GM23248 (cell line): ENCODE measurements around the gene DDX18. TPM values are rescaled to one million over a fixed set of nuclear protein-coding genes. Genes with fewer than 3 reads are reported as not detected.

Source experiments
- DNase-seq: peaks from one replicate; pipeline ENCODE4 v3.0.0-alpha.2; 2015
- H2AFZ ChIP-seq: fragments of 200-600 bp; sonication (generic); 2 replicates; pipeline ENCODE4 v1.6.1; 2016; ENCODE audit warnings: antibody characterized with exemption
- H3F3A ChIP-seq: fragments of 200-600 bp; sonication (generic); 2 replicates; pipeline ENCODE4 v1.6.1; 2016; ENCODE audit warnings: mild to moderate bottlenecking, antibody characterized with exemption, mixed run types; ENCODE audit not compliant: insufficient read depth
- H3K27ac ChIP-seq: fragments of 200-600 bp; sonication (generic); 2 replicates; pipeline ENCODE4 v1.5.1; 2016; ENCODE audit warnings: mild to moderate bottlenecking
- H3K27me3 ChIP-seq: fragments of 200-600 bp; sonication (generic); replicated peaks from 2 replicates; pipeline ENCODE4 v1.6.1; 2016; ENCODE audit warnings: mild to moderate bottlenecking; ENCODE audit not compliant: insufficient read depth
- H3K36me3 ChIP-seq: fragments of 200-600 bp; sonication (generic); 2 replicates; pipeline ENCODE4 v1.6.1; 2016; ENCODE audit warnings: low read depth, mild to moderate bottlenecking
- H3K4me1 ChIP-seq: fragments of 200-600 bp; sonication (generic); 2 replicates; pipeline ENCODE4 v1.6.1; 2016; ENCODE audit warnings: mild to moderate bottlenecking; ENCODE audit not compliant: insufficient read depth
- H3K4me2 ChIP-seq: fragments of 200-600 bp; sonication (generic); one replicate; pipeline ENCODE4 v1.6.1; 2016; ENCODE audit warnings: mild to moderate bottlenecking; ENCODE audit not compliant: unreplicated experiment
- H3K4me3 ChIP-seq: fragments of 200-600 bp; sonication (generic); 2 replicates; pipeline ENCODE4 v1.5.1; 2016; ENCODE audit warnings: mild to moderate bottlenecking
- H3K79me2 ChIP-seq: fragments of 200-600 bp; sonication (generic); 2 replicates; pipeline ENCODE4 v1.6.1; 2016; ENCODE audit warnings: mild to moderate bottlenecking; ENCODE audit not compliant: insufficient read depth
- H3K9ac ChIP-seq: fragments of 200-600 bp; sonication (generic); 2 replicates; pipeline ENCODE4 v1.6.1; 2016; ENCODE audit warnings: mild to moderate bottlenecking
- H3K9me2 ChIP-seq: fragments of 200-600 bp; sonication (generic); 2 replicates; pipeline ENCODE4 v1.6.1; 2016; ENCODE audit warnings: mixed run types, mild to moderate bottlenecking, moderate library complexity; ENCODE audit not compliant: insufficient read depth
- H3K9me3 ChIP-seq: fragments of 200-600 bp; sonication (generic); one replicate; pipeline ENCODE4 v1.6.1; 2017; ENCODE audit warnings: low read depth
- H4K20me1 ChIP-seq: fragments of 200-600 bp; sonication (generic); 2 replicates; pipeline ENCODE4 v1.6.0; 2016; ENCODE audit not compliant: insufficient read depth
- EZH2 ChIP-seq: fragments of 200-600 bp; sonication (generic); IDR thresholded peaks from 2 replicates; pipeline ENCODE4 v1.6.1; 2018; ENCODE audit warnings: antibody characterized with exemption, mild to moderate bottlenecking; ENCODE audit not compliant: insufficient read depth, poor library complexity, severe bottlenecking
- EZH2phosphoT487 ChIP-seq: fragments of 200-600 bp; sonication (generic); IDR thresholded peaks from 2 replicates; pipeline ENCODE4 v1.6.1; 2018; ENCODE audit warnings: antibody characterized with exemption, moderate library complexity, mild to moderate bottlenecking, low read depth; ENCODE audit not compliant: insufficient read depth
- WGBS, 2 experiments: methylation state at CpG; one replicate each; pipeline ENCODE4 v1.1.6; 2015 to 2017; ENCODE audit warnings: low lambda C conversion rate in 2 of 2, low coverage in 1 of 2; ENCODE audit errors: missing lambda C conversion rate in 2 of 2; 5-methylcytosine and 5-hydroxymethylcytosine counted together
- in situ Hi-C: fragments of 300-500 bp; cut with MboI; formaldehyde crosslinking; loops from 2 replicates; pipeline ENCODE4 v1.15.0; 2020
- polyA plus RNA-seq: library from polyadenylated mRNA; unstranded; fragments of >200 nt; fragmentation: Nextera tagmentation; extraction: Ambion mirVana; gene quantifications from 2 replicates; pipeline ENCODE4 v1.2.1, GENCODE V29; 2016
- total RNA-seq: library from RNA; depleted of rRNA; stranded (reverse); fragments of >200 nt; shearing (Covaris generic); gene quantifications from 2 replicates; pipeline ENCODE4 v1.2.3, GENCODE V29; 2014

DDX18 gene
- total and polyA plus RNA-seq, 2 experiments from 2014 or later, result 35.8 to 46.3 TPM

DNA sequence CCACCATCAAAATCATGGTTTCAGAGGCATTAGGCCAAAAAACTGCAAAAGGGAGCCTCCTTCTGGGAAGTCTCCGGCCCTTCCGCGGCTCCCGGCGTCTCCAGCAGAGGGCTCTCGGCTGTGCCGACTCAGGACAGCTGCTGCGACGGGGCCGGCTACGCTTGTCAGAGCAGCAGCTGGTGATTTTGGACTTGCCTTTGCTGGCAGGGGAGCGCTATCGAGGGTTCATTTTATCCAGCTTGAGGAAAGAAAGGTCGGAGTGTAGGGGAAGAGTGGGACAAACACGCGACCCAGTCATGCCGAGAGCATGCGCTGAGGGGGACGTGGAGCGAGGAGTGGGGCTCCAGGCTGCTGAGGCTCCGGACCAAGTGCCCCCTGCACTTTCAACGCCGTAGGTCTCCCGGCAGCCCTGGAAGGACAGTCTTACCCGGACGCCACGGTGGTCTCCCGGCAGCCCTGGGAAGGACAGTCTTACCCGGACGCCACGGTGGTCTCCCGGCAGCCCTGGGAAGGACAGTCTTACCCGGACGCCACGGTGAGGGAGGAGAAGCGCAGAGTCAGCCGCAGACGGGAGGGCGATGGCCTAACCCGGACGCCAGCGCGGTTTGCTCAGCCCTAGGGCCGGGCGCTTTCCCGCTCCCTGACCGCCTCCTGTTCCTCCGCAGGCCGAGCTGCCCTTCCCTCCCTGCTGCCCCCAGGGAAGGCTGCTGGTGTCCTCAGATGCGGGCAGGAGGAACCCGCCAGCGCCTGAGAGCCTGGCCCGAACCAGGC is 21.7 kb downstream of the DDX18 start:
- no peaks in the 10 kb centered on the region for H3K9me2 ChIP-seq
- H4K20me1 ChIP-seq, result no peaks in the 10 kb centered on the region
- H3K36me3 ChIP-seq, result no peaks in the 10 kb centered on the region
- 0 out of 2 replicates have a peak, but pooled peaks cover 4% of the 10 kb centered on the region for H3F3A ChIP-seq
- H3K27me3 ChIP-seq, result no peaks in the 10 kb centered on the region
- peak overlapping the region; percentile 67 for H3K4me3 ChIP-seq
- TF ChIP-seq EZH2phosphoT487 (no peak), EZH2 (no peak)
- H3K4me1 ChIP-seq, result no peaks in the 10 kb centered on the region
- H3K27ac ChIP-seq, result no peak overlapping the region
- H3K9ac ChIP-seq, result peak overlapping the region; percentile 36
- DNase-seq, result peak; percentile 96
- 2 to 3% methylated on average over 45 to 47 of the region's 53 CpGs for WGBS, 2 experiments
- H3K9me3 ChIP-seq, result no peaks in the 10 kb centered on the region
- H3K4me2 ChIP-seq, result peak overlapping the region; percentile 38
- peak overlapping the region; percentile 64 for H2AFZ ChIP-seq
- H3K79me2 ChIP-seq, result no peaks in the 10 kb centered on the region
- in situ Hi-C loops, result loop anchor here (10.0 kb wide), 1 partner anchor 169 kb away; no protein-coding TSS in a partner anchor

DNA sequence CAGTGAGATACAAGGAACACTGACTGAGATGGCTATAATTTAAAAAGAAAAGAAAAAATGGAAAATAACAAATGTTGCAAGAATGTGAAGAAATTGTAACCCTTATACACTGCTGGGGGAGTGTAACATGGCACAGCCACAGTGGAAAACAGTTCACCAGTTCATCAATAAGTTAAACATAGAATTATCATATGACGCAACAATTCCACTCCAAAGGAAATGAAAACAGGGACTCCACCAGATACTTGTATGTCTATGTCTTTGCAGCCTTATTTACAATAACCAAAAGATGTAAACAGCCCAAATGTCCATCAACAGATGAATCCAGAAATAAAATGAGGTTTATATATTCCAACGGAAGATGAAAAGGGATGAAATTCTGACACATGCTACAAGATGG is 30.8 kb downstream of the DDX18 start:
- TF ChIP-seq EZH2 (no peak), EZH2phosphoT487 (no peak)
- Histone ChIP-seq H3K36me3 (no peaks in the 10 kb centered on the region), H3K79me2 (no peaks in the 10 kb centered on the region), H2AFZ (no peak overlapping the region), H3K9me2 (no peaks in the 10 kb centered on the region), H3K4me2 (no peak overlapping the region), H3K9me3 (no peaks in the 10 kb centered on the region), H3K4me3 (no peak overlapping the region), H3K4me1 (no peaks in the 10 kb centered on the region), H3K9ac (no peak overlapping the region), H4K20me1 (no peaks in the 10 kb centered on the region), H3F3A (no peaks in the 10 kb centered on the region), H3K27me3 (peaks cover 11% of the 10 kb centered on the region; the same call in 1 of the 2 replicates), H3K27ac (no peak overlapping the region)
- WGBS, 2 experiments, result 96 to 100% methylated on average over 2 of the region's 2 CpGs
- DNase-seq, result no peak
- in situ Hi-C loops, result no loop called here

DNA sequence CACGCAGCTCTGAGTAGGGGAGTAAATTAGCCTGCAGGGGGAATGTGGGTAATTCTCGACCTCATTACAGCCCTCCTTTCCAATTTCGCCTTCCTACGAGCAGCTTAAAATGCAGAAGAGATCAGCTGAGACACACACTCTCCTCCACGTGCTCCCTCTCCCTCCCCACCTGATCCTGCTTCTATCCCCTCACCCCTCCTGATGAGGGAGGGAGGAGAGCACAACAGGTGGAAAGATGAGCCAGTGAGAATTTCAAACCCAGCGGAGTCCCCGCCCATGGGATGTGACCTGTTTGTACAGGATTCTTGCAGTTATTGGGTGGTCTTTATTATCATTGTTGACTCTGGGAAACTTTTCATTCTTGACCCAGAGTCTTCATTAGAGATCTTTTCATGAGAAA is 35.5 kb downstream of the DDX18 start:
- Histone ChIP-seq H3K27me3 (peaks cover 11% of the 10 kb centered on the region; the same call in 1 of the 2 replicates), H3K9me3 (no peaks in the 10 kb centered on the region), H3K79me2 (no peaks in the 10 kb centered on the region), H3K27ac (no peak overlapping the region), H3F3A (peaks cover 4% of the 10 kb centered on the region), H2AFZ (no peak overlapping the region), H3K4me1 (peaks cover 2% of the 10 kb centered on the region; the same call in 1 of the 2 replicates), H3K4me2 (no peak overlapping the region), H4K20me1 (no peaks in the 10 kb centered on the region), H3K36me3 (no peaks in the 10 kb centered on the region), H3K9me2 (no peaks in the 10 kb centered on the region), H3K4me3 (no peak overlapping the region), H3K9ac (no peak overlapping the region)
- TF ChIP-seq EZH2 (no peak), EZH2phosphoT487 (no peak)
- WGBS, 2 experiments, result 16 to 18% methylated on average over 7 of the region's 7 CpGs
- in situ Hi-C loops, result no loop called here
- DNase-seq, result no peak

DNA sequence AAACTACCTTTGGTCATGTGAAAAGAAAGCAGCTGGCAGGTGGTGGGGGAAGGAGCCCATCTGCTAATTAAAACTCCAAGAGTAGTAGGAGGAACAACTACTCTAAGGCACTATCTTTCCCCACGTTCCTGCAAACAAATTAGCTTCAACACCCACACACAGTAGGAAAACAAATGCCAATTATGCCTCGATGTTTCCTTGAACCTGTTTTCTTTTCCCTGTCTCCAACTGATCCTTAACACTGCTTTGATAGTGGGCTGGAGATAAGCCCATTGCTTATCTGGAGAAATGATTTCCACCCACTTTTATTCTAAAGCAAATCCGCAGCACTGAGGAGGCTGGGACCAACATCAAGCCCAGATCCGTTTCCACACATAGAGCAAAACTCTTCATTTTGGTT is 36.0 kb downstream of the DDX18 start:
- Histone ChIP-seq H3K9ac (no peak overlapping the region), H3K79me2 (no peaks in the 10 kb centered on the region), H3K4me2 (no peak overlapping the region), H3K4me3 (no peak overlapping the region), H3K4me1 (peaks cover 7% of the 10 kb centered on the region), H3F3A (peaks cover 8% of the 10 kb centered on the region), H3K36me3 (no peaks in the 10 kb centered on the region), H4K20me1 (no peaks in the 10 kb centered on the region), H3K27ac (no peak overlapping the region), H3K9me3 (no peaks in the 10 kb centered on the region), H3K27me3 (peaks cover 11% of the 10 kb centered on the region; the same call in 1 of the 2 replicates), H2AFZ (no peak overlapping the region), H3K9me2 (no peaks in the 10 kb centered on the region)
- WGBS, 2 experiments, result 6 to 15% methylated on average over 4 of the region's 4 CpGs
- in situ Hi-C loops, result no loop called here
- no peak for DNase-seq
- no peak for TF ChIP-seq EZH2
- TF ChIP-seq EZH2phosphoT487, result no peak
